K562 (cell line): ENCODE data around the gene SMYD2. TPM values are rescaled to one million over a fixed set of nuclear protein-coding genes. Genes with fewer than 3 reads are reported as not detected.

Experiments
- ATAC-seq: fragments of 200-7000 bp; cut with Tn5 transposase; 3 replicates; pipeline ENCODE4 v1.9.1; 2020; ENCODE audit warnings: moderate library complexity
- BruUV-seq: library from RNA; stranded (reverse); fragments of 400-500 nt; replicated peaks from 2 replicates; lab custom pipeline; 2021; lab: Mats Ljungman, UMichigan
- CTCF ChIA-PET: fragments of 300-600 bp; formaldehyde crosslinking; extraction: SDS; loops from one replicate; lab custom pipeline; 2021; ENCODE audit warnings: low intra/inter-chr PET ratio; lab: Yijun Ruan, JAX
- POLR2A ChIA-PET: fragments of 300-600, 350-650 bp; sonication (Branson Sonifier 250); formaldehyde crosslinking; extraction: SDS; loops from one replicate; lab custom pipeline; 2021; ENCODE audit warnings: antibody characterized with exemption, inconsistent platforms; lab: Yijun Ruan, JAX
- DNase-seq, 4 experiments: peaks; one replicate each; pipeline versions ENCODE4 v3.0.0 to v3.0.0-alpha.2; 2011 to 2018; ENCODE audit warnings: low spot score in 3 of 4, mixed read lengths in 3 of 4; ENCODE audit errors: extremely low read depth in 1 of 4
- FAIRE-seq: peaks from 2 replicates; lab custom pipeline; 2011; peaks lifted over from hg19 to GRCh38; lab: Jason Lieb, UNC
- H2AFZ ChIP-seq: 2 replicates; pipeline ENCODE4 v1.6.0; 2011; ENCODE audit warnings: low read depth, low read length, control low read depth, inconsistent platforms
- H3K27ac ChIP-seq: fragments of 200-600 bp; 3 replicates; pipeline ENCODE4 v1.8.0; 2011; ENCODE audit warnings: low read depth, mild to moderate bottlenecking, control low read depth, inconsistent platforms, low read length, moderate library complexity, mixed read lengths; ENCODE audit errors: extremely low read depth
- H3K27me3 ChIP-seq, 2 experiments: fragments of 300-600 bp in 1 of 2; 2 replicates in 1 of 2; 3 replicates in 1 of 2; pipeline versions ENCODE4 v1.6.0 to v1.8.0; 2011; ENCODE audit warnings: inconsistent platforms in 2 of 2, low read length in 2 of 2, mild to moderate bottlenecking in 1 of 2, mixed read lengths in 1 of 2, moderate library complexity in 1 of 2; ENCODE audit not compliant: control insufficient read depth in 2 of 2, insufficient read depth in 2 of 2
- H3K36me3 ChIP-seq: fragments of 300-600 bp; 3 replicates; pipeline ENCODE4 v1.8.0; 2011; ENCODE audit warnings: mild to moderate bottlenecking, low read length, inconsistent platforms; ENCODE audit not compliant: control insufficient read depth, insufficient read depth
- H3K4me1 ChIP-seq, 2 experiments: fragments of 200-600 bp in 1 of 2; replicated peaks in 1 of 2; 2 replicates in 1 of 2; 3 replicates in 1 of 2; pipeline versions ENCODE4 v1.5.1 to v1.8.0; 2011; ENCODE audit warnings: inconsistent platforms in 2 of 2, low read length in 2 of 2, mild to moderate bottlenecking in 1 of 2, mixed read lengths in 1 of 2, moderate library complexity in 1 of 2; ENCODE audit not compliant: control insufficient read depth in 2 of 2, insufficient read depth in 2 of 2
- H3K4me2 ChIP-seq: 2 replicates; pipeline ENCODE4 v1.6.1; 2011; ENCODE audit warnings: low read length, control low read depth, inconsistent platforms, mixed read lengths; ENCODE audit not compliant: insufficient read depth
- H3K4me3 ChIP-seq: fragments of 200-600 bp; sonication (generic), shearing (Covaris generic); 2 replicates; pipeline ENCODE4 v1.5.1; 2016; ENCODE audit warnings: control low read depth, inconsistent platforms
- H3K79me2 ChIP-seq: fragments of 200-600 bp; 3 replicates; pipeline ENCODE4 v1.8.0; 2011; ENCODE audit warnings: low read length, inconsistent platforms; ENCODE audit not compliant: control insufficient read depth, insufficient read depth
- H3K9ac ChIP-seq, 2 experiments: 2 replicates each; pipeline versions ENCODE4 v1.6.0 to v1.6.1; 2011; ENCODE audit warnings: low read depth in 2 of 2, low read length in 2 of 2, control low read depth in 1 of 2, inconsistent platforms in 1 of 2, mild to moderate bottlenecking in 1 of 2, mixed read lengths in 1 of 2; ENCODE audit not compliant: insufficient read depth in 1 of 2
- H3K9me1 ChIP-seq: one replicate; pipeline ENCODE4 v1.6.0; 2011; ENCODE audit warnings: inconsistent platforms, mild to moderate bottlenecking, low read length, moderate library complexity; ENCODE audit not compliant: control insufficient read depth, insufficient read depth
- H3K9me3 ChIP-seq: replicated peaks from 2 replicates; pipeline ENCODE4 v1.5.1; 2011; ENCODE audit warnings: low read depth, low read length, inconsistent platforms; ENCODE audit not compliant: control insufficient read depth, insufficient read depth
- H4K20me1 ChIP-seq: replicated peaks from 2 replicates; pipeline ENCODE4 v1.6.1; 2011; ENCODE audit warnings: low read length, inconsistent platforms, mixed read lengths; ENCODE audit not compliant: control insufficient read depth, insufficient read depth
- ARID3A ChIP-seq: IDR thresholded peaks from 2 replicates; pipeline ENCODE4 v1.6.1; 2012; ENCODE audit warnings: low read depth, low read length, improper control_type of control experiment, borderline replicate concordance
- ASH1L ChIP-seq: fragments of 450-650 bp; IDR thresholded peaks from 2 replicates; pipeline ENCODE4 v1.6.1; 2018; ENCODE audit warnings: borderline replicate concordance, mild to moderate bottlenecking, low read depth; ENCODE audit not compliant: partially characterized antibody
- BRCA1 ChIP-seq, 2 experiments: fragments of 450-650 bp in 1 of 2; sonication (generic) in 1 of 2; formaldehyde crosslinking in 1 of 2; IDR thresholded peaks; 2 replicates each; pipeline versions ENCODE4 v1.5.0 to v1.6.1; 2017 to 2020; ENCODE audit warnings: mild to moderate bottlenecking in 1 of 2, missing genetic modification reagents in 1 of 2
- FOXJ2 ChIP-seq: fragments of 200-800 bp; sonication (Bioruptor generic); IDR thresholded peaks from 2 replicates; pipeline ENCODE4 v1.6.1; 2016; ENCODE audit warnings: missing genetic modification characterization, missing compliant biosample characterization
- GATA2 ChIP-seq: sonication (generic); formaldehyde crosslinking; IDR thresholded peaks from 2 replicates; pipeline ENCODE4 v1.4.0; 2020; ENCODE audit warnings: mild to moderate bottlenecking, missing genetic modification reagents
- NFRKB ChIP-seq: fragments of 450-650 bp; IDR thresholded peaks from 2 replicates; pipeline ENCODE4 v1.6.1; 2016; ENCODE audit warnings: low read depth
- POLR3A ChIP-seq: IDR thresholded peaks from 2 replicates; pipeline ENCODE4 v1.6.1; 2011; ENCODE audit warnings: borderline replicate concordance, mild to moderate bottlenecking, moderate library complexity; ENCODE audit not compliant: insufficient read length, insufficient read depth; ENCODE audit errors: extremely low read depth
- RBFOX2 ChIP-seq: fragments of 200-400 bp; formaldehyde crosslinking; IDR thresholded peaks from 2 replicates; pipeline ENCODE4 v1.6.1; 2017; ENCODE audit warnings: low read depth, mild to moderate bottlenecking, low read length, moderate library complexity
- TAF9B ChIP-seq: fragments of 450-650 bp; IDR thresholded peaks from 2 replicates; pipeline ENCODE4 v1.6.1; 2018; ENCODE audit warnings: mild to moderate bottlenecking; ENCODE audit not compliant: partially characterized antibody
- YBX1 ChIP-seq: fragments of 450-650 bp; IDR thresholded peaks from 2 replicates; pipeline ENCODE4 v1.7.1; 2016; ENCODE audit warnings: mild to moderate bottlenecking
- ZNF384 ChIP-seq: IDR thresholded peaks from 2 replicates; pipeline ENCODE4 v1.6.1; 2012; ENCODE audit warnings: low read depth, low read length, improper control_type of control experiment
- ZNF518B ChIP-seq: fragments of 250-450 bp; sonication (Bioruptor Pico); IDR thresholded peaks from 2 replicates; pipeline ENCODE4 v1.5.0; 2021; ENCODE audit warnings: mild to moderate bottlenecking, moderate library complexity
- ZNF551 ChIP-seq: fragments of 250-450 bp; sonication (Bioruptor Pico); IDR thresholded peaks from 2 replicates; pipeline ENCODE4 v1.5.0; 2021; ENCODE audit warnings: mild to moderate bottlenecking, moderate library complexity
- ZNF699 ChIP-seq: fragments of 250-450 bp; sonication (Bioruptor Pico); IDR thresholded peaks from 2 replicates; pipeline ENCODE4 v1.8.0; 2021; ENCODE audit warnings: mild to moderate bottlenecking, moderate library complexity; ENCODE audit not compliant: insufficient replicate concordance
- WGBS: fragments of 100-300 bp; shearing (Covaris generic); methylation state at CpG from one replicate; pipeline ENCODE4 v1.1.6; 2016; ENCODE audit warnings: low coverage, mixed read lengths; ENCODE audit not compliant: insufficient coverage; ENCODE audit errors: missing lambda C conversion rate; 5-methylcytosine and 5-hydroxymethylcytosine counted together
- in situ Hi-C: fragments of 300-500 bp; cut with MboI; formaldehyde crosslinking; loops from 4 replicates; pipeline ENCODE4 v1.15.0; 2018; ENCODE audit warnings: inconsistent platforms, mixed read lengths
- intact Hi-C: fragments of 100-400 bp; cut with micrococcal nuclease; formaldehyde crosslinking; loops from 2 replicates; pipeline ENCODE4 v1.14.2; 2022
- polyA plus RNA-seq, 8 experiments: library from polyadenylated mRNA; depleted of rRNA in 4 of 8; stranded (reverse) in 5 of 8; unstranded in 3 of 8; fragments of >200 nt; fragmentation: Nextera tagmentation in 2 of 8; fragmentation: Illumina TruSeq in 1 of 8; extraction: Ambion mirVana in 2 of 8; extraction: Trizol in 1 of 8; gene quantifications; 2 replicates each; pipeline versions ENCODE4 v1.2.1 to v1.2.3, GENCODE V29; 2011 to 2014; ENCODE audit warnings: inconsistent platforms in 1 of 8, missing spikeins in 1 of 8
- total RNA-seq, 7 experiments: library from RNA; depleted of rRNA in 6 of 7; stranded (reverse); fragments of >200 nt in 6 of 7; fragmentation: Illumina TruSeq in 2 of 7; extraction: Trizol in 2 of 7; gene quantifications; 2 replicates each; pipeline versions ENCODE4 v1.2.1 to v1.2.3, GENCODE V29; 2011 to 2021; ENCODE audit warnings: low replicate concordance in 1 of 7

SMYD2 gene
- total and polyA plus RNA-seq, 9 of the 15 experiments (the other 6 are each of a cell fraction or from before 2014, with no cell fraction given) = 13.8 to 81.3 (median 39.9) TPM

- intact Hi-C loops (no loop called here), in situ Hi-C loops (no loop called here)
- BruUV-seq = no TSS peak
- no peak overlapping the region for H3K4me3 ChIP-seq
- DNase-seq = no peak
- H3K9me1 ChIP-seq = no peaks in the 10 kb centered on the region
- FAIRE-seq = no peak
- peak; percentile 34 for ATAC-seq
- no peak overlapping the region for H2AFZ ChIP-seq
- H3K9me3 ChIP-seq = no peaks in the 10 kb centered on the region
- H4K20me1 ChIP-seq = no peaks in the 10 kb centered on the region
- ChIA-PET CTCF (no interaction called here), POLR2A (no interaction called here)
- H3K36me3 ChIP-seq = no peaks in the 10 kb centered on the region
- 1% methylated on average over 45 of the region's 45 CpGs for WGBS
- H3K27me3 ChIP-seq = peaks cover 39 to 45% of the 10 kb centered on the region in 2 experiments
- peaks cover 0 to 10% of the 10 kb centered on the region in 2 experiments; a peak in 1 of 5 replicates for H3K4me1 ChIP-seq
- H3K9ac ChIP-seq = no peak overlapping the region
- no peak overlapping the region for H3K27ac ChIP-seq
- no peaks in the 10 kb centered on the region for H3K79me2 ChIP-seq
- H3K4me2 ChIP-seq = no peak overlapping the region
- TF ChIP-seq RBFOX2 = no peak
- no peak for TF ChIP-seq NFRKB
- no peak for TF ChIP-seq FOXJ2
- no peak for TF ChIP-seq POLR3A
- no peak for TF ChIP-seq ARID3A
- TF ChIP-seq ZNF384 = no peak
- no peak for TF ChIP-seq ZNF551 (CRISPR knock-in tag)
- no peak for TF ChIP-seq ZNF699 (CRISPR knock-in tag)
- TF ChIP-seq GATA2 (CRISPR knock-in tag) = no peak
- no peak for TF ChIP-seq ASH1L
- no peak for TF ChIP-seq BRCA1 (IDR thresholded peaks at IDR 0.05)
- no peak for TF ChIP-seq BRCA1 (CRISPR knock-in tag; IDR thresholded peaks at IDR 0.05)
- no peak for TF ChIP-seq TAF9B
- no peak for TF ChIP-seq ZNF518B (CRISPR knock-in tag)
- TF ChIP-seq YBX1 = no peak
These were observed 102.7 kb downstream of the SMYD2 start for GRCh38 chr1:214383381-214384372.
